Liver (tissue), 9 donors: ENCODE data around the gene TIAM2. TPM values are rescaled to one million over a fixed set of nuclear protein-coding genes. Genes with fewer than 3 reads are reported as not detected.

ENCODE experiments used
- DNase-seq: peaks from one replicate; pipeline ENCODE4 v3.0.0-alpha.2; 2017; ENCODE audit warnings: low spot score
- H3K27ac ChIP-seq, 2 donors: one replicate each; pipeline ENCODE4 v1.7.0; 2013; ENCODE audit warnings: inconsistent platforms in 2 of 2, low read length in 2 of 2, control low read depth in 1 of 2, low read depth in 1 of 2, mild to moderate bottlenecking in 1 of 2
- H3K27me3 ChIP-seq, 4 donors: one replicate each; pipeline versions ENCODE4 v1.6.1 to v1.7.0; 2013; ENCODE audit warnings: low read length in 3 of 4, inconsistent platforms in 1 of 4, mild to moderate bottlenecking in 1 of 4, moderate library complexity in 1 of 4; ENCODE audit not compliant: control insufficient read depth in 4 of 4, insufficient read depth in 4 of 4
- H3K36me3 ChIP-seq, 4 donors: one replicate each; pipeline versions ENCODE4 v1.6.1 to v1.7.0; 2013; ENCODE audit warnings: low read length in 3 of 4, mild to moderate bottlenecking in 3 of 4, low read depth in 1 of 4, moderate library complexity in 1 of 4; ENCODE audit not compliant: control insufficient read depth in 4 of 4, insufficient read depth in 3 of 4
- H3K4me1 ChIP-seq, 4 donors: one replicate each; pipeline versions ENCODE4 v1.6.1 to v1.7.0; 2013; ENCODE audit warnings: low read length in 3 of 4, mild to moderate bottlenecking in 3 of 4, moderate library complexity in 1 of 4; ENCODE audit not compliant: control insufficient read depth in 4 of 4, insufficient read depth in 4 of 4
- H3K4me3 ChIP-seq, 3 donors: one replicate each; pipeline versions ENCODE4 v1.6.1 to v1.7.0; 2013; ENCODE audit warnings: low read length in 3 of 3, control low read depth in 1 of 3, low read depth in 1 of 3, mild to moderate bottlenecking in 1 of 3
- H3K9ac ChIP-seq, 2 donors: one replicate each; pipeline ENCODE4 v1.7.0; 2013; ENCODE audit warnings: low read length in 2 of 2, mild to moderate bottlenecking in 2 of 2, moderate library complexity in 2 of 2, control low read depth in 1 of 2, low read depth in 1 of 2
- H3K9me3 ChIP-seq, 4 donors: one replicate each; pipeline versions ENCODE4 v1.6.1 to v1.7.0; 2013; ENCODE audit warnings: low read length in 3 of 4; ENCODE audit not compliant: control insufficient read depth in 4 of 4
- EGR1 ChIP-seq, 2 donors: IDR thresholded peaks; 2 replicates each; pipeline ENCODE4 v1.6.1; 2016 to 2018; ENCODE audit warnings: antibody characterized with exemption in 2 of 2, low read depth in 2 of 2
- FOXA1 ChIP-seq: IDR thresholded peaks from 2 replicates; pipeline ENCODE4 v1.6.1; 2016; ENCODE audit warnings: antibody characterized with exemption
- FOXA2 ChIP-seq: IDR thresholded peaks from 2 replicates; pipeline ENCODE4 v1.6.1; 2016; ENCODE audit warnings: antibody characterized with exemption
- GABPA ChIP-seq, 2 donors: IDR thresholded peaks in 1 of 2; conservative IDR thresholded peaks in 1 of 2; 2 replicates each; pipeline ENCODE4 v1.6.1; 2016; ENCODE audit warnings: antibody characterized with exemption in 2 of 2, mild to moderate bottlenecking in 1 of 2, moderate library complexity in 1 of 2
- HNF4A ChIP-seq, 2 donors: conservative IDR thresholded peaks; 2 replicates each; pipeline ENCODE4 v1.6.1; 2016; ENCODE audit warnings: antibody characterized with exemption in 2 of 2, mild to moderate bottlenecking in 2 of 2
- HNF4G ChIP-seq: IDR thresholded peaks from 2 replicates; pipeline ENCODE4 v1.6.1; 2016; ENCODE audit warnings: antibody characterized with exemption
- JUND ChIP-seq, 2 donors: IDR thresholded peaks; 2 replicates each; pipeline ENCODE4 v1.6.1; 2016; ENCODE audit warnings: antibody characterized with exemption in 2 of 2
- NR2F2 ChIP-seq: IDR thresholded peaks from 2 replicates; pipeline ENCODE4 v1.6.1; 2016; ENCODE audit warnings: antibody characterized with exemption
- RAD21 ChIP-seq, 2 donors: IDR thresholded peaks; 2 replicates each; pipeline ENCODE4 v1.6.1; 2016; ENCODE audit warnings: antibody characterized with exemption in 2 of 2, mild to moderate bottlenecking in 2 of 2
- RXRA ChIP-seq, 2 donors: IDR thresholded peaks; 2 replicates each; pipeline ENCODE4 v1.6.1; 2017 to 2018; ENCODE audit warnings: antibody characterized with exemption in 2 of 2, mild to moderate bottlenecking in 1 of 2
- TAF1 ChIP-seq: conservative IDR thresholded peaks from 2 replicates; pipeline ENCODE4 v1.6.1; 2016; ENCODE audit warnings: antibody characterized with exemption, mild to moderate bottlenecking
- YY1 ChIP-seq: IDR thresholded peaks from 2 replicates; pipeline ENCODE4 v1.6.1; 2016; ENCODE audit warnings: antibody characterized with exemption, mild to moderate bottlenecking
- WGBS: extraction: QIAGEN DNeasy Blood & Tissue Kit; methylation state at CpG from one replicate; pipeline ENCODE4 v1.1.7; 2013; 5-methylcytosine and 5-hydroxymethylcytosine counted together
- polyA plus RNA-seq, 2 donors: library from polyadenylated mRNA; stranded (reverse) in 1 of 2; unstranded in 1 of 2; fragments of 200-250 nt in 1 of 2; fragments of >200 nt in 1 of 2; fragmentation: Nextera tagmentation in 1 of 2; extraction: Ambion mirVana in 1 of 2; gene quantifications; one replicate each; pipeline versions ENCODE4 v1.2.1 to v1.2.3, GENCODE V29; 2013 to 2015
- total RNA-seq, 2 donors: library from RNA; depleted of rRNA; stranded (reverse); fragments of >200 nt; gene quantifications; one replicate each; pipeline ENCODE4 v1.2.3, GENCODE V29; 2014
- TF ChIP-seq, protein P1 (sequence below): IDR thresholded peaks from 2 replicates; pipeline ENCODE4 v1.6.1; 2016; ENCODE audit warnings: antibody characterized with exemption
- TF ChIP-seq, protein P2 (sequence below): IDR thresholded peaks from 2 replicates; pipeline ENCODE4 v1.6.1; 2016; ENCODE audit warnings: antibody characterized with exemption
- TF ChIP-seq, protein P3 (sequence below): IDR thresholded peaks from 2 replicates; pipeline ENCODE4 v1.6.1; 2016; ENCODE audit warnings: antibody characterized with exemption, mild to moderate bottlenecking
- TF ChIP-seq, protein P4 (sequence below): IDR thresholded peaks from 2 replicates; pipeline ENCODE4 v1.6.1; 2016; ENCODE audit warnings: antibody characterized with exemption
- TF ChIP-seq, protein P5 (sequence below): fragments of 150-350 bp; IDR thresholded peaks from 2 replicates; pipeline ENCODE4 v1.5.1; 2017; ENCODE audit warnings: improper control_type of control experiment, low read depth, low read length; ENCODE audit not compliant: missing input control
- donor health status: healthy.
- donor health status: healthy.
- donor health status: healthy.
- donor health status: healthy.
- donor health status: healthy.

The TIAM2 gene
- total and polyA plus RNA-seq, 4 donors: 0.62 to 3.7 (median 2.4) TPM

DNA sequence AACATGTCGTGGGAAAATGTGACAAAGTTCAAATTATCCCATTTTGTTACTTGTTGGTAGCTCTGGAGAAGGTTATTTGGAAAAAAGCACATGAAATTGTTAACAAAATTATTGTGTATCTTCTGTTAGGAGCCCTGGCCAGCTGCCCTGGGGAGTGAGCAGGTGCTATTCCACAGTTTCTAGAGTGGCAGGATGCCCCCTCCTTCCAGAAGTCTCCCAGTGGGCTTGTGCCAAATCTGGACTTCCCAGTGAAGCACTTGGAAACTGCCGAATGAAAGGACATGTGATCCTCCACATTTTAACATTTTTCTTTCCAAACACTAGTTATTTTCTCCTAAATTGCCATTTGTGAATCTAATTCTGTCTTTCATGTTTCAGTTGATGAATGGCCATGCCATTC lies 201.8 kb downstream of the TIAM2 start:
- H3K36me3 ChIP-seq: no peaks in the 10 kb centered on the region
- no peak overlapping the region for H3K9ac ChIP-seq
- DNase-seq: no peak
- no peak overlapping the region for H3K4me3 ChIP-seq
- no peaks in the 10 kb centered on the region for H3K9me3 ChIP-seq
- no peaks in the 10 kb centered on the region for H3K4me1 ChIP-seq
- no peaks in the 10 kb centered on the region for H3K27me3 ChIP-seq
- WGBS: 70% methylated on average over 2 of the region's 2 CpGs
- TF ChIP-seq YY1: no peak
- no peak for TF ChIP-seq RAD21 (IDR thresholded peaks at IDR 0.05)
- no peak for TF ChIP-seq HNF4A (conservative IDR thresholded peaks at IDR 0.05)
- no peak for TF ChIP-seq JUND (IDR thresholded peaks at IDR 0.05)
- no peak for TF ChIP-seq GABPA (IDR thresholded peaks at IDR 0.05 in 1 of 2, conservative IDR thresholded peaks at IDR 0.05 in 1 of 2)
- no peak for TF ChIP-seq NR2F2
- TF ChIP-seq, protein P1, sequence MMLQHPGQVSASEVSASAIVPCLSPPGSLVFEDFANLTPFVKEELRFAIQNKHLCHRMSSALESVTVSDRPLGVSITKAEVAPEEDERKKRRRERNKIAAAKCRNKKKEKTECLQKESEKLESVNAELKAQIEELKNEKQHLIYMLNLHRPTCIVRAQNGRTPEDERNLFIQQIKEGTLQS: no peak
- TF ChIP-seq HNF4G: no peak
- TF ChIP-seq, protein P2, sequence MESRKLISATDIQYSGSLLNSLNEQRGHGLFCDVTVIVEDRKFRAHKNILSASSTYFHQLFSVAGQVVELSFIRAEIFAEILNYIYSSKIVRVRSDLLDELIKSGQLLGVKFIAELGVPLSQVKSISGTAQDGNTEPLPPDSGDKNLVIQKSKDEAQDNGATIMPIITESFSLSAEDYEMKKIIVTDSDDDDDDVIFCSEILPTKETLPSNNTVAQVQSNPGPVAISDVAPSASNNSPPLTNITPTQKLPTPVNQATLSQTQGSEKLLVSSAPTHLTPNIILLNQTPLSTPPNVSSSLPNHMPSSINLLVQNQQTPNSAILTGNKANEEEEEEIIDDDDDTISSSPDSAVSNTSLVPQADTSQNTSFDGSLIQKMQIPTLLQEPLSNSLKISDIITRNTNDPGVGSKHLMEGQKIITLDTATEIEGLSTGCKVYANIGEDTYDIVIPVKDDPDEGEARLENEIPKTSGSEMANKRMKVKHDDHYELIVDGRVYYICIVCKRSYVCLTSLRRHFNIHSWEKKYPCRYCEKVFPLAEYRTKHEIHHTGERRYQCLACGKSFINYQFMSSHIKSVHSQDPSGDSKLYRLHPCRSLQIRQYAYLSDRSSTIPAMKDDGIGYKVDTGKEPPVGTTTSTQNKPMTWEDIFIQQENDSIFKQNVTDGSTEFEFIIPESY: no peak
- TF ChIP-seq, protein P3, sequence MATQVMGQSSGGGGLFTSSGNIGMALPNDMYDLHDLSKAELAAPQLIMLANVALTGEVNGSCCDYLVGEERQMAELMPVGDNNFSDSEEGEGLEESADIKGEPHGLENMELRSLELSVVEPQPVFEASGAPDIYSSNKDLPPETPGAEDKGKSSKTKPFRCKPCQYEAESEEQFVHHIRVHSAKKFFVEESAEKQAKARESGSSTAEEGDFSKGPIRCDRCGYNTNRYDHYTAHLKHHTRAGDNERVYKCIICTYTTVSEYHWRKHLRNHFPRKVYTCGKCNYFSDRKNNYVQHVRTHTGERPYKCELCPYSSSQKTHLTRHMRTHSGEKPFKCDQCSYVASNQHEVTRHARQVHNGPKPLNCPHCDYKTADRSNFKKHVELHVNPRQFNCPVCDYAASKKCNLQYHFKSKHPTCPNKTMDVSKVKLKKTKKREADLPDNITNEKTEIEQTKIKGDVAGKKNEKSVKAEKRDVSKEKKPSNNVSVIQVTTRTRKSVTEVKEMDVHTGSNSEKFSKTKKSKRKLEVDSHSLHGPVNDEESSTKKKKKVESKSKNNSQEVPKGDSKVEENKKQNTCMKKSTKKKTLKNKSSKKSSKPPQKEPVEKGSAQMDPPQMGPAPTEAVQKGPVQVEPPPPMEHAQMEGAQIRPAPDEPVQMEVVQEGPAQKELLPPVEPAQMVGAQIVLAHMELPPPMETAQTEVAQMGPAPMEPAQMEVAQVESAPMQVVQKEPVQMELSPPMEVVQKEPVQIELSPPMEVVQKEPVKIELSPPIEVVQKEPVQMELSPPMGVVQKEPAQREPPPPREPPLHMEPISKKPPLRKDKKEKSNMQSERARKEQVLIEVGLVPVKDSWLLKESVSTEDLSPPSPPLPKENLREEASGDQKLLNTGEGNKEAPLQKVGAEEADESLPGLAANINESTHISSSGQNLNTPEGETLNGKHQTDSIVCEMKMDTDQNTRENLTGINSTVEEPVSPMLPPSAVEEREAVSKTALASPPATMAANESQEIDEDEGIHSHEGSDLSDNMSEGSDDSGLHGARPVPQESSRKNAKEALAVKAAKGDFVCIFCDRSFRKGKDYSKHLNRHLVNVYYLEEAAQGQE: no peak
- TF ChIP-seq, protein P4, sequence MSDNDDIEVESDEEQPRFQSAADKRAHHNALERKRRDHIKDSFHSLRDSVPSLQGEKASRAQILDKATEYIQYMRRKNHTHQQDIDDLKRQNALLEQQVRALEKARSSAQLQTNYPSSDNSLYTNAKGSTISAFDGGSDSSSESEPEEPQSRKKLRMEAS: no peak
- TF ChIP-seq FOXA1: no peak
- TF ChIP-seq EGR1 (IDR thresholded peaks at IDR 0.05; ENCODE audit: low read depth in 2 of 2): no peak
- TF ChIP-seq RXRA (IDR thresholded peaks at IDR 0.05): no peak
- no peak for TF ChIP-seq FOXA2
- TF ChIP-seq TAF1: no peak
- H3K27ac ChIP-seq: no peak overlapping the region

DNA sequence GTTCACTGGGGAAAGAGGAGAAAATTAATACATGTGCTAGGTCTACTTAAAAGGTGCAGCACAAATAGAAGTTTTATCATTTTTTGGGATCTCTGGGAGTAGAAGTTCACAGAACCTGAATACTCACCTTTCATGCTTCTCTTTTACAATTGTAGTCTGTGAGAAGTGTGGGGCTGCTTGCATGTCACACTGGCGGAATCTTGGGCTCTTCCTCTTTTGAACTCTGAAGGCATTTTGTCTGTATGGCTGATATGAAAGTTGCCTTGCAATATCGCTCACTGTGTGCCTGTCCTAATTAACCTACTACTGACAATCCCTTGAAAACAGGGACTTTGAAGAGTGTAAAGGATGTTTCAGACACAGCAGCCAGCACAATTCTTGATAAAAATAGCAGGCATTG lies 202.8 kb downstream of the TIAM2 start:
- DNase-seq: no peak
- Histone ChIP-seq H3K9ac (no peak overlapping the region), H3K4me3 (no peak overlapping the region), H3K27ac (no peak overlapping the region), H3K27me3 (no peaks in the 10 kb centered on the region), H3K36me3 (no peaks in the 10 kb centered on the region), H3K4me1 (no peaks in the 10 kb centered on the region), H3K9me3 (no peaks in the 10 kb centered on the region)
- WGBS: over 99% methylated on average over 2 of the region's 2 CpGs
- no peak for TF ChIP-seq TAF1
- TF ChIP-seq RAD21 (IDR thresholded peaks at IDR 0.05): no peak
- no peak for TF ChIP-seq HNF4A (conservative IDR thresholded peaks at IDR 0.05)
- TF ChIP-seq EGR1 (IDR thresholded peaks at IDR 0.05; ENCODE audit: low read depth in 2 of 2): no peak
- TF ChIP-seq, protein P5, sequence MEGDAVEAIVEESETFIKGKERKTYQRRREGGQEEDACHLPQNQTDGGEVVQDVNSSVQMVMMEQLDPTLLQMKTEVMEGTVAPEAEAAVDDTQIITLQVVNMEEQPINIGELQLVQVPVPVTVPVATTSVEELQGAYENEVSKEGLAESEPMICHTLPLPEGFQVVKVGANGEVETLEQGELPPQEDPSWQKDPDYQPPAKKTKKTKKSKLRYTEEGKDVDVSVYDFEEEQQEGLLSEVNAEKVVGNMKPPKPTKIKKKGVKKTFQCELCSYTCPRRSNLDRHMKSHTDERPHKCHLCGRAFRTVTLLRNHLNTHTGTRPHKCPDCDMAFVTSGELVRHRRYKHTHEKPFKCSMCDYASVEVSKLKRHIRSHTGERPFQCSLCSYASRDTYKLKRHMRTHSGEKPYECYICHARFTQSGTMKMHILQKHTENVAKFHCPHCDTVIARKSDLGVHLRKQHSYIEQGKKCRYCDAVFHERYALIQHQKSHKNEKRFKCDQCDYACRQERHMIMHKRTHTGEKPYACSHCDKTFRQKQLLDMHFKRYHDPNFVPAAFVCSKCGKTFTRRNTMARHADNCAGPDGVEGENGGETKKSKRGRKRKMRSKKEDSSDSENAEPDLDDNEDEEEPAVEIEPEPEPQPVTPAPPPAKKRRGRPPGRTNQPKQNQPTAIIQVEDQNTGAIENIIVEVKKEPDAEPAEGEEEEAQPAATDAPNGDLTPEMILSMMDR: no peak
- TF ChIP-seq, protein P2: no peak
- TF ChIP-seq, protein P1: no peak
- TF ChIP-seq GABPA (IDR thresholded peaks at IDR 0.05 in 1 of 2, conservative IDR thresholded peaks at IDR 0.05 in 1 of 2): no peak
- TF ChIP-seq HNF4G: no peak
- TF ChIP-seq, protein P3: no peak
- TF ChIP-seq, protein P4: no peak
- TF ChIP-seq RXRA (IDR thresholded peaks at IDR 0.05): no peak
